IMR-90 (cell line): ENCODE data around the gene MAN2B1. TPM values are rescaled to one million over a fixed set of nuclear protein-coding genes. Genes with fewer than 3 reads are reported as not detected.

ENCODE experiments used
- ATAC-seq: fragments of 200-7000 bp; cut with Tn5 transposase; 2 replicates; pipeline ENCODE4 v1.9.1; 2020; ENCODE audit warnings: low read depth, mild to moderate bottlenecking, moderate library complexity
- BruUV-seq: library from RNA; stranded (reverse); fragments of 400-500 nt; replicated peaks from 2 replicates; lab custom pipeline; 2021; lab: Mats Ljungman, UMichigan
- CTCF ChIA-PET: fragments of 300-600 bp; formaldehyde crosslinking; extraction: SDS; loops from one replicate; lab custom pipeline; 2021; ENCODE audit warnings: antibody characterized with exemption; lab: Yijun Ruan, JAX
- POLR2A ChIA-PET: fragments of 300-600 bp; sonication (Branson Sonifier 250); formaldehyde crosslinking; loops from one replicate; lab custom pipeline; 2022; ENCODE audit warnings: antibody characterized with exemption; ENCODE audit not compliant: unreplicated experiment; lab: Charles Lee
- DNase-seq: peaks from one replicate; pipeline ENCODE4 v3.0.0; 2013
- H2AFZ ChIP-seq: replicated peaks from 2 replicates; pipeline ENCODE3; 2013; ENCODE audit warnings: low read length, mild to moderate bottlenecking; ENCODE audit not compliant: poor library complexity
- H2AK5ac ChIP-seq: 2 replicates; pipeline ENCODE4 v1.6.1; 2013; ENCODE audit warnings: low read depth, low read length, inconsistent platforms
- H2AK9ac ChIP-seq: replicated peaks from 2 replicates; pipeline ENCODE3; 2013; ENCODE audit warnings: mild to moderate bottlenecking, low read depth, low read length, moderate library complexity; ENCODE audit not compliant: poor library complexity
- H2BK120ac ChIP-seq: 2 replicates; pipeline ENCODE4 v1.6.1; 2013; ENCODE audit warnings: low read depth, low read length, inconsistent platforms
- H2BK15ac ChIP-seq: 3 replicates; pipeline ENCODE4 v1.6.1; 2013; ENCODE audit warnings: low read depth, low read length, inconsistent platforms
- H2BK20ac ChIP-seq: 2 replicates; pipeline ENCODE4 v1.6.1; 2013; ENCODE audit warnings: low read depth, mild to moderate bottlenecking, inconsistent platforms, low read length, moderate library complexity
- H2BK5ac ChIP-seq: 2 replicates; pipeline ENCODE4 v1.6.1; 2013; ENCODE audit warnings: mild to moderate bottlenecking, low read depth, low read length, inconsistent platforms; ENCODE audit not compliant: poor library complexity, severe bottlenecking
- H3K14ac ChIP-seq: replicated peaks from 2 replicates; pipeline ENCODE4 v1.6.1; 2013; ENCODE audit warnings: low read depth, low read length, inconsistent platforms
- H3K18ac ChIP-seq: 2 replicates; pipeline ENCODE4 v1.6.1; 2013; ENCODE audit warnings: low read depth, low read length, control low read depth
- H3K23ac ChIP-seq: 2 replicates; pipeline ENCODE4 v1.6.1; 2013; ENCODE audit warnings: low read depth, low read length, inconsistent platforms
- H3K27ac ChIP-seq: 2 replicates; pipeline ENCODE4 v1.5.1; 2013; ENCODE audit warnings: mild to moderate bottlenecking, control low read depth, low read length; ENCODE audit not compliant: insufficient read depth
- H3K27me3 ChIP-seq: 2 replicates; pipeline ENCODE4 v1.6.1; 2013; ENCODE audit warnings: low read length; ENCODE audit not compliant: control insufficient read depth, insufficient read depth
- H3K36me3 ChIP-seq: 2 replicates; pipeline ENCODE4 v1.6.1; 2013; ENCODE audit warnings: low read length, mixed read lengths; ENCODE audit not compliant: control insufficient read depth, insufficient read depth
- H3K4ac ChIP-seq: 2 replicates; pipeline ENCODE4 v1.6.1; 2013; ENCODE audit warnings: low read depth, low read length, inconsistent platforms
- H3K4me1 ChIP-seq: 2 replicates; pipeline ENCODE4 v1.6.1; 2013; ENCODE audit warnings: low read length, mixed read lengths; ENCODE audit not compliant: control insufficient read depth, insufficient read depth
- H3K4me2 ChIP-seq: 2 replicates; pipeline ENCODE4 v1.6.1; 2013; ENCODE audit warnings: low read depth, mild to moderate bottlenecking, control low read depth, low read length, moderate library complexity
- H3K4me3 ChIP-seq: 2 replicates; pipeline ENCODE4 v1.5.1; 2013; ENCODE audit warnings: low read depth, mild to moderate bottlenecking, control low read depth, low read length, moderate library complexity; ENCODE audit not compliant: insufficient read depth
- H3K56ac ChIP-seq: 2 replicates; pipeline ENCODE4 v1.6.1; 2013; ENCODE audit warnings: low read length, inconsistent platforms; ENCODE audit not compliant: insufficient read depth; ENCODE audit errors: extremely low read depth
- H3K79me1 ChIP-seq, 2 experiments: 2 replicates each; pipeline ENCODE4 v1.6.1; 2013; ENCODE audit warnings: low read length in 2 of 2, inconsistent platforms in 1 of 2, low read depth in 1 of 2
- H3K9ac ChIP-seq: 2 replicates; pipeline ENCODE4 v1.6.1; 2013; ENCODE audit warnings: low read depth, low read length, control low read depth
- H3K9me1 ChIP-seq: 2 replicates; pipeline ENCODE4 v1.6.1; 2013; ENCODE audit warnings: low read length, inconsistent platforms; ENCODE audit not compliant: insufficient read depth
- H3K9me3 ChIP-seq: 2 replicates; pipeline ENCODE4 v1.6.1; 2013; ENCODE audit warnings: low read length; ENCODE audit not compliant: control insufficient read depth, insufficient read depth
- H4K20me1 ChIP-seq: 2 replicates; pipeline ENCODE4 v1.6.1; 2013; ENCODE audit warnings: low read length, inconsistent platforms; ENCODE audit not compliant: insufficient read depth
- H4K5ac ChIP-seq: 2 replicates; pipeline ENCODE4 v1.6.1; 2013; ENCODE audit warnings: mild to moderate bottlenecking, low read depth, low read length, control low read depth
- H4K8ac ChIP-seq, 2 experiments: 2 replicates each; pipeline ENCODE4 v1.6.1; 2013; ENCODE audit warnings: low read depth in 2 of 2, low read length in 2 of 2, control low read depth in 1 of 2, inconsistent platforms in 1 of 2
- H4K91ac ChIP-seq: 2 replicates; pipeline ENCODE4 v1.6.1; 2013; ENCODE audit warnings: low read depth, low read length, inconsistent platforms; ENCODE audit not compliant: insufficient read depth
- BHLHE40 ChIP-seq: fragments of 150-350 bp; IDR thresholded peaks from 2 replicates; pipeline ENCODE4 v1.6.1; 2016; ENCODE audit warnings: mild to moderate bottlenecking, low read depth, low read length
- CEBPB ChIP-seq: IDR thresholded peaks from 2 replicates; pipeline ENCODE4 v1.6.1; 2012; ENCODE audit warnings: low read depth, low read length, improper control_type of control experiment
- CHD1 ChIP-seq: IDR thresholded peaks from 2 replicates; pipeline ENCODE4 v1.6.1; 2012; ENCODE audit warnings: low read depth, low read length, improper control_type of control experiment
- CTCF ChIP-seq: conservative IDR thresholded peaks from 2 replicates; pipeline ENCODE4 v1.5.1; 2012; ENCODE audit warnings: mild to moderate bottlenecking, low read depth, low read length, improper control_type of control experiment
- ELK1 ChIP-seq: fragments of 150-350 bp; IDR thresholded peaks from 2 replicates; pipeline ENCODE4 v1.6.1; 2016; ENCODE audit warnings: low read depth, mild to moderate bottlenecking, low read length, moderate library complexity, borderline replicate concordance
- FOS ChIP-seq: fragments of 150-350 bp; IDR thresholded peaks from 2 replicates; pipeline ENCODE4 v1.6.1; 2016; ENCODE audit warnings: low read depth, low read length
- MAFK ChIP-seq: IDR thresholded peaks from 2 replicates; pipeline ENCODE4 v1.6.1; 2012; ENCODE audit warnings: low read depth, low read length, improper control_type of control experiment
- MAZ ChIP-seq: IDR thresholded peaks from 2 replicates; pipeline ENCODE4 v1.6.1; 2012; ENCODE audit warnings: low read depth, mild to moderate bottlenecking, low read length, improper control_type of control experiment, moderate library complexity, borderline replicate concordance
- MXI1 ChIP-seq: IDR thresholded peaks from 2 replicates; pipeline ENCODE4 v1.6.1; 2012; ENCODE audit warnings: low read depth, mild to moderate bottlenecking, low read length, moderate library complexity, borderline replicate concordance
- NFE2L2 ChIP-seq: fragments of 150-350 bp; IDR thresholded peaks from 2 replicates; pipeline ENCODE4 v1.6.1; 2016; ENCODE audit warnings: low read depth, mild to moderate bottlenecking, low read length
- POLR2A ChIP-seq: IDR thresholded peaks from 2 replicates; pipeline ENCODE4 v1.6.1; 2012; ENCODE audit warnings: mild to moderate bottlenecking, low read depth, low read length
- RAD21 ChIP-seq: IDR thresholded peaks from 2 replicates; pipeline ENCODE4 v1.6.1; 2012; ENCODE audit warnings: low read length, improper control_type of control experiment
- RCOR1 ChIP-seq: IDR thresholded peaks from 2 replicates; pipeline ENCODE4 v1.6.1; 2012; ENCODE audit warnings: mild to moderate bottlenecking, low read length, improper control_type of control experiment; ENCODE audit not compliant: insufficient replicate concordance
- RFX5 ChIP-seq: IDR thresholded peaks from 2 replicates; pipeline ENCODE4 v1.8.0; 2012; ENCODE audit warnings: low read depth, mild to moderate bottlenecking, low read length, moderate library complexity
- SMC3 ChIP-seq: fragments of 150-350 bp; IDR thresholded peaks from 2 replicates; pipeline ENCODE4 v1.6.1; 2016; ENCODE audit warnings: low read depth, mild to moderate bottlenecking, antibody characterized with exemption, low read length, moderate library complexity
- USF2 ChIP-seq: fragments of 150-350 bp; IDR thresholded peaks from 2 replicates; pipeline ENCODE4 v1.6.1; 2017; ENCODE audit warnings: mild to moderate bottlenecking, antibody characterized with exemption, low read length, low read depth
- whole genome bisulfite sequencing, 2 experiments: methylation state at CpG; one replicate each; pipeline versions ENCODE4 v1.1.5 to v1.1.7; 2013; ENCODE audit warnings: missing lambda C conversion rate in 2 of 2; ENCODE audit not compliant: insufficient read length in 1 of 2; ENCODE audit errors: extremely low coverage in 2 of 2; 5-methylcytosine and 5-hydroxymethylcytosine counted together
- dilution Hi-C: fragments of 300-500 bp; cut with HindIII; formaldehyde crosslinking; loops from one replicate; pipeline ENCODE4 v1.14.3; 2018; ENCODE audit warnings: low sequenced_read_pairs; ENCODE audit not compliant: unreplicated experiment
- in situ Hi-C: fragments of 300-500 bp; cut with MboI; formaldehyde crosslinking; loops from 3 replicates; pipeline ENCODE4 v1.14.3; 2019; ENCODE audit warnings: low sequenced_read_pairs, inconsistent platforms, mixed read lengths
- intact Hi-C: fragments of 100-400 bp; cut with micrococcal nuclease; formaldehyde crosslinking; loops from 2 replicates; pipeline ENCODE4 v1.10.0; 2022
- polyA plus RNA-seq, 3 experiments: library from polyadenylated mRNA; depleted of rRNA; stranded (reverse); fragments of >200 nt; gene quantifications; 2 replicates each; pipeline ENCODE4 v1.2.3, GENCODE V29; 2012; ENCODE audit warnings: low replicate concordance in 1 of 3
- total RNA-seq: library from RNA; depleted of rRNA; stranded (reverse); fragments of >200 nt; gene quantifications from 2 replicates; pipeline ENCODE4 v1.2.3, GENCODE V29; 2012

MAN2B1 gene
- total and polyA plus RNA-seq, 2 of the 4 experiments (the other 2 are of a cell fraction), result 10.4 to 55.4 TPM

GRCh38 chr19:12667731-12668302 is 1.3 kb upstream of the MAN2B1 start:
- peaks cover 14% of the 10 kb centered on the region; the same call in 1 of the 2 replicates for H3K36me3 ChIP-seq
- H3K4me3 ChIP-seq, result no peak overlapping the region
- no peak overlapping the region for H4K91ac ChIP-seq
- peaks cover 15% of the 10 kb centered on the region for H3K4me1 ChIP-seq
- no peak overlapping the region for H2BK120ac ChIP-seq
- DNase-seq (no peak), ATAC-seq (no peak)
- WGBS, 2 experiments, result no CpG with 5 or more reads among the region's 4 CpGs
- in situ Hi-C loops, result no loop called here
- no peak overlapping the region for H4K8ac ChIP-seq
- no peak overlapping the region for H2AFZ ChIP-seq
- H3K9ac ChIP-seq, result no peak overlapping the region
- ChIA-PET POLR2A (no interaction called here), CTCF (no interaction called here)
- no peak overlapping the region for H3K27ac ChIP-seq
- BruUV-seq, result no TSS peak
- H2AK5ac ChIP-seq, result no peak overlapping the region
- dilution Hi-C loops, result no loop called here
- H3K56ac ChIP-seq, result no peak overlapping the region
- intact Hi-C loops, result no loop called here
- no peak overlapping the region for H2BK20ac ChIP-seq
- no peak overlapping the region for H2AK9ac ChIP-seq
- H3K14ac ChIP-seq, result no peak overlapping the region
- H3K27me3 ChIP-seq, result no peaks in the 10 kb centered on the region
- 0 out of 2 replicates have a peak, but pooled peaks cover 13% of the 10 kb centered on the region for H3K9me1 ChIP-seq
- H4K5ac ChIP-seq, result no peak overlapping the region
- H3K23ac ChIP-seq, result no peak overlapping the region
- peaks cover 38 to 69% of the 10 kb centered on the region in 2 experiments for H3K79me1 ChIP-seq
- no peak overlapping the region for H3K4ac ChIP-seq
- no peak overlapping the region for H3K18ac ChIP-seq
- TF ChIP-seq SMC3, result no peak
- no peak for TF ChIP-seq ELK1
- no peak for TF ChIP-seq USF2
- TF ChIP-seq MAFK, result no peak
- TF ChIP-seq MAZ, result no peak
- TF ChIP-seq MXI1, result no peak
- no peak for TF ChIP-seq CTCF
- no peak for TF ChIP-seq RAD21
- TF ChIP-seq RFX5, result no peak
- TF ChIP-seq FOS, result no peak
- TF ChIP-seq CEBPB, result no peak
- no peak for TF ChIP-seq BHLHE40
- no peak for TF ChIP-seq CHD1
- no peak for TF ChIP-seq RCOR1
- TF ChIP-seq POLR2A, result no peak
- no peak for TF ChIP-seq NFE2L2
- no peaks in the 10 kb centered on the region for H3K9me3 ChIP-seq
- H2BK5ac ChIP-seq, result no peak overlapping the region
- no peak overlapping the region for H2BK15ac ChIP-seq
- no peak overlapping the region; the same call in 1 of the 2 replicates for H3K4me2 ChIP-seq
- no peaks in the 10 kb centered on the region for H4K20me1 ChIP-seq
